NCI-H1694 (cell line): Measurements from ENCODE around the gene EEF1AKMT4.

Experiments
- DNase-seq: peaks from one replicate; lab custom pipeline; 2025; lab: John Stamatoyannopoulos, UW

Gene EEF1AKMT4

DNA sequence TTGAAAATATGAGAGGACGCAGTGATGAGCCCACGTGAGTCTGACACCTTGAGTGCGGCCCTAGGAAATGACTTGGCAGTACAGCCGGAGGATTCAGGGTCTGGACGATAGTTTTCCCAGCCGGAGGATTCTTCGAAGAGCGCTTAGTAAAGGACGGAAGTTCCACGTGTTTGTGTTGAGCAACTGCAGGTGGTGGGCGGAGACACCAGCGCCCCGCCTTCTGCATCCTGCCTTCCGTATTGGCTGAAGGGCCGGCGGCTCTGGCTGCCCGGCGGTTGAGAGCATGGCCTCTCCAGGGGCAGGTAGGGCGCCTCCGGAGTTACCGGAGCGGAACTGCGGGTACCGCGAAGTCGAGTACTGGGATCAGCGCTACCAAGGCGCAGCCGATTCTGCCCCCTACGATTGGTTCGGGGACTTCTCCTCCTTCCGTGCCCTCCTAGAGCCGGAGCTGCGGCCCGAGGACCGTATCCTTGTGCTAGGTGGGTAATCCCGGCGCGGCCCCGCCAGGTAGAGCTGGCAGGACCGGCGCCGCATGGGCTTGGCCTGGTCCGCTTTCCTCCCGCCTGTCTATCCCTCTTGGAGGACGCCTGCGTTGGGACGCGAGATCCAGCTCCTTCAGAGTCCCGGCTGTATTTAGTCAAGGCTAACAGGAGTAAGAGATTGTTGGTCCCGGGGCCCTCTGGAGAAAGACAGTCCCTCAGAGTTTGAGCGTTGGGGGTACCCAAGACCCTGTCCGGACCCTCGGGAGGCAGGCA, at the start of gene EEF1AKMT4:
EEF1AKMT4 (plus strand) TSS at position 261 of the 755 bp plus-strand sequence; CDS start at position 284, 23 bp downstream.
- DNase-seq, result peak; percentile 97

GRCh38 chr3:184200825-184201224, 48.6 kb upstream of the EEF1AKMT4 start:
- DNase-seq, result no peak

DNA sequence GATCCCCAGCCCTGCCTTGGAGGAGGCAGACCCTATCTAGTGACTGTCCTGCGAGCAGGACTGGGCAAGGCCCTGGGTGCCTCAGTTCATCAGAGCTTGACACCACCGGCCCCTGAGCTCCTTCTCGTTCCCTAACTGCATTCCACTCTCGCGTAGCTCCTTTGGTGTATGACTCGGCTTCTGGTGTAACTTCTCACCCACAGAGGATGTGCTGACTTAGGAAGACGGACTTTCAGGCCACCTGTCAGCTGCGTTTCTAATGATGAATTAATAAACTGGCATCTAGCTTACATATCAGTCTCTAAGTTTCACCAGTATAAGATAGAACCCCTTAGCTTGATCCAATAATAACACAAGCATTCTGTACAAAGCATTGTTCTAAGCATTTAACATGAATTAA, 45.9 kb upstream of the EEF1AKMT4 start:
- no peak for DNase-seq

- no peak for DNase-seq
Measured at GRCh38 chr3:184209146-184209923, 40.1 kb upstream of the EEF1AKMT4 start.

DNA sequence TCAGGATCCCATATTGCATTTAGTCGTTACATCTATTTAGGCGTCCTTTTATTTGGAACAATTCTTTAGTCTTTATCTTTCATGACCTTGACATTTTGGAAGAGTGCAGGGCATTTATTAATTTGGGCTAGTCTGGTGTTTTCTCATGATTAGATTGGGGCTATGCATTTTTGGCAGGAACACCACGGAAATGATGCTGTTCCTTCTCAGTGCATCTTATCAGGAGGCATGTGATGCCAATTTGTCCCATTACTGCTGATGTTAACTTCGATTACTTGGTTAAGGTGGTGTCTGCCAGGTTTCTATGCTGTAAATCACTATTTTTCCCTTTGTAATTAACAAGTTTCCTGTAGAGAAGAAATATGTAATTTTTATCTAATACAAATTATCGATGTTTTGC, 38.2 kb upstream of the EEF1AKMT4 start:
- DNase-seq, result no peak

GRCh38 chr3:184211718-184212117, 37.8 kb upstream of the EEF1AKMT4 start:
- DNase-seq, result no peak

- no peak for DNase-seq
Measured at GRCh38 chr3:184218814-184219213, 30.7 kb upstream of the EEF1AKMT4 start.

DNA sequence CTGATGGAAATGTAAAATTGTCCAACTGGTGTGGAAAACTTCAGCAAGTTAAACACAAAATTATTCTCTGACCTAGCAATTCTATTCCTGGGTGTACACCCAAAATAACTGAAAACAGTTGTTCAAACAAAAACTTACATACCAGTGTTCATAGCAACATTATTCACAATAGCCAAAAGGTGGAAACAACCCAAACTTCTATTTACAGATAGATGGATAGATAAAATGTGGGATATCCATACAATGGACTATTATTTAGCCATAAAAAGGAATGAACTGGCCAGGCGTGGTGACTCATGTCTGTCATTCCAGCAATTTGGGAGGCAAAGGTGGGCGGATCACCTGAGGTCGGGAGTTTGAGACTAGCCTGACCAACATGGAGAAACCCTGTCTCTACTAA, 27.0 kb upstream of the EEF1AKMT4 start:
- DNase-seq, result no peak

DNA sequence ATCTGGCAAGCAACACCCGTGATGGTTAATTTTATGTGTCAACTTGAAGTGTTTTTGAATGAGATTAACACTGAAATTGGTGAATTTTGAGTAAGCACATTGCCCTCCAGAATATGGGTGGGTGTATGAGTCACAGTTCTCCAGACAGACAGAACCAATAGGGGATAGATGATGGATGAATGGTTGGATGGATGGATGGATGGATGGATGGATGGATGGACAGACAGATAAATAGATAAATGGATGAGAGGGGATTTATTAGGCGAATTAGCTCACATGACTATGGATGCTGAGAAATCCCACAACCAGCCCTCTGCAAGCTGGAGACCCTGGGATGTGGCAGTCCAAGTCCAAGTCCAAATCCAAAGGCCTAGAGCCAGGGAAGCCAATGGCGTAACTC, 25.5 kb upstream of the EEF1AKMT4 start:
- no peak for DNase-seq

DNA sequence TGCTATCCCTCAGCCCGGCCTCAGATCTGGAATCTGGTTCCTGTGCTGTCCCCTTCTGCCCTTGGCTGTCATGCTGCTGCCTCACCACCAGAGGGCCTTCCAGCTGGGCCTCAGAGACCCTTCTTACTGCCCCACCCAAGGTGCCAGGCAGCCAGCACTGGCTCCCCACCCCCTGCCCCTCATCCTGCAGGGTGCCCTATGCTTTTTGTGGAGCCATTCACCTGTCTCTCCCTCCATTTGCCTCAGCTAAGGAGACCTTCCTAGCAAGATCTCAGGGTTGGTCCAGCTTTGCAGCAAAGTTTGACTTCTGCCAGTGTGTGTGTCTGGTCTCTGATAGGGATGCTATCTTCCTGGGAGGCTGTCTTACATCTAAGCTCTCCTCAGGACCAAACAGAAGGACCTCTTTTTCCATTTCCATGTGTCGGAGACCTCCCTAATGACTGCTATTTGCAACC, 22.0 kb upstream of the EEF1AKMT4 start:
- DNase-seq, result peak; percentile 51

GRCh38 chr3:184228376-184229137, 20.9 kb upstream of the EEF1AKMT4 start:
- DNase-seq, result no peak

DNA sequence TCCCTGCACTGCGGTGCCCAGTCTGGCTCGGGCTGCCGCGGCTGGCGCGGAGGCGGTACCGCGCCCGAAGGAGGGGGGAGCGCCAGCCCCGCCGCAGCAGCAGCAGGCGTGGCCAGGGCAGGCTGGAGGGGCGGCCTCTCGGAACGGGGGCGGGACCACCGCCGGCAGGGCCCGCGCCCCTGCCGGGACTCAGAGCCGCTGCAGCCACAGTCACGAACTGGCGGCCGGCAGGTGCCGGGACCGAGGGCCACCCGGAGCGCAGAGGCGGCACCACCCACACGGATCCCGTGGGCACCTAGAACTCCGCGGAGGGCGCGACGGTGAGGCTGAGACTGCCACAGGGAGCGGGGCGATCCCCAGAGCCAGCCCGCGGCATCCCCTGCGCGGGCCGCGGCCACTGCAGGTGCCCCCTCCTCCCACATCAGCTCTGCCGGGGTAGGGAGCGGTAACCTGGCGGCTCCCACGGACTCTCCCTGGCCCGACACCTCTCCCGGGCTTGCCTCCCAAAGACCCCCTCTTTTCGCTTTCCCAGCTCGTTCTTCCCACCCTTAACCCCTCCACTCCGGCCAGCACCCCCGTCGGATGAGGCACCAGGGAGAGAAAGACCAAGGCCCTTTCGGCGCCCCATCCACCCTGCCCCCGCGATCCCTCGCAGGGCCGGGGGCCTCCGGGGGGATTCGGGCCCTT, 19.9 kb upstream of the EEF1AKMT4 start, which contains the start of gene VWA5B2:
VWA5B2 (plus strand) TSS at position 192 of the 687 bp plus-strand sequence. CDS start 944 bp downstream, outside the sequence.
- DNase-seq, result peak; percentile 55

- DNase-seq, result no peak
Measured at GRCh38 chr3:184230081-184230602, 19.3 kb upstream of the EEF1AKMT4 start.

GRCh38 chr3:184230603-184231528, 18.6 kb upstream of the EEF1AKMT4 start:
- DNase-seq, result no peak

- DNase-seq, result no peak
Measured at GRCh38 chr3:184231671-184232070, 17.8 kb upstream of the EEF1AKMT4 start.

GRCh38 chr3:184233127-184233843, 16.2 kb upstream of the EEF1AKMT4 start:
- no peak for DNase-seq

GRCh38 chr3:184234224-184234623, 15.2 kb upstream of the EEF1AKMT4 start:
- no peak for DNase-seq

GRCh38 chr3:184234671-184235380, 14.6 kb upstream of the EEF1AKMT4 start:
- DNase-seq, result no peak
